WTC11 (cell line): ENCODE results near the gene FEM1A. TPM values are rescaled to one million over a fixed set of nuclear protein-coding genes. Genes with fewer than 3 reads are reported as not detected.

Source experiments
- ATAC-seq: fragments of 200-7000 bp; cut with Tn5 transposase; 2 replicates; pipeline ENCODE4 v1.10.0; 2021; ENCODE audit warnings: mild to moderate bottlenecking, moderate library complexity
- CTCF ChIA-PET: fragments of 300-600 bp; sonication (Branson Sonifier 250); formaldehyde crosslinking; loops from one replicate; lab custom pipeline; 2021; ENCODE audit warnings: antibody characterized with exemption; lab: Charles Lee
- POLR2A ChIA-PET: fragments of 350-600 bp; sonication (Branson Sonifier 250); formaldehyde crosslinking; loops from one replicate; lab custom pipeline; 2021; ENCODE audit warnings: antibody characterized with exemption; lab: Charles Lee
- DNase-seq: peaks from one replicate; pipeline ENCODE4 v3.0.0; 2021; ENCODE audit warnings: low spot score
- H3K27ac Mint-ChIP-seq: 2 replicates; pipeline ENCODE4 v1.8.0; 2021; ENCODE audit warnings: mixed read lengths
- H3K27me3 Mint-ChIP-seq: 2 replicates; pipeline ENCODE4 v1.8.0; 2021; ENCODE audit warnings: low read depth, mild to moderate bottlenecking, moderate library complexity, mixed read lengths
- H3K36me3 Mint-ChIP-seq: 2 replicates; pipeline ENCODE4 v1.8.0; 2021; ENCODE audit warnings: mixed read lengths
- H3K4me1 Mint-ChIP-seq: 2 replicates; pipeline ENCODE4 v1.8.0; 2022; ENCODE audit warnings: mixed read lengths
- H3K4me3 Mint-ChIP-seq: 2 replicates; pipeline ENCODE4 v1.8.0; 2021; ENCODE audit warnings: mild to moderate bottlenecking, moderate library complexity, mixed read lengths
- H3K9me3 Mint-ChIP-seq: 2 replicates; pipeline ENCODE4 v1.8.0; 2021; ENCODE audit warnings: mixed read lengths
- CREB1 ChIP-seq: sonication (generic); formaldehyde crosslinking; IDR thresholded peaks from 2 replicates; pipeline ENCODE4 v1.8.0; 2023; ENCODE audit warnings: mild to moderate bottlenecking, missing genetic modification reagents
- EMX1 ChIP-seq: fragments of 250-450 bp; sonication (Bioruptor Pico); IDR thresholded peaks from 2 replicates; pipeline ENCODE4 v1.8.0; 2021; ENCODE audit warnings: mild to moderate bottlenecking
- ERG ChIP-seq: fragments of 250-450 bp; sonication (Bioruptor Pico); IDR thresholded peaks from 2 replicates; pipeline ENCODE4 v1.8.0; 2021; ENCODE audit warnings: mild to moderate bottlenecking
- FOXK1 ChIP-seq: sonication (generic); formaldehyde crosslinking; IDR thresholded peaks from 2 replicates; pipeline ENCODE4 v1.8.0; 2022; ENCODE audit warnings: mild to moderate bottlenecking, moderate library complexity, missing genetic modification reagents
- MAX ChIP-seq: sonication (generic); formaldehyde crosslinking; IDR thresholded peaks from 2 replicates; pipeline ENCODE4 v1.8.0; 2022; ENCODE audit warnings: mild to moderate bottlenecking, missing genetic modification reagents
- PREB ChIP-seq: sonication (generic); formaldehyde crosslinking; IDR thresholded peaks from 2 replicates; pipeline ENCODE4 v1.8.1; 2022; ENCODE audit warnings: mild to moderate bottlenecking, missing genetic modification reagents, moderate library complexity, borderline replicate concordance
- PRRX2 ChIP-seq: fragments of 250-450 bp; sonication (Bioruptor Pico); IDR thresholded peaks from 2 replicates; pipeline ENCODE4 v1.8.0; 2021; ENCODE audit warnings: mild to moderate bottlenecking
- SOX15 ChIP-seq: fragments of 250-450 bp; sonication (Bioruptor Pico); IDR thresholded peaks from 2 replicates; pipeline ENCODE4 v1.9.0; 2021; ENCODE audit warnings: mild to moderate bottlenecking
- USF1 ChIP-seq: sonication (generic); formaldehyde crosslinking; IDR thresholded peaks from 2 replicates; pipeline ENCODE4 v1.8.0; 2022; ENCODE audit warnings: mild to moderate bottlenecking, missing genetic modification reagents
- ZBTB43 ChIP-seq: sonication (generic); formaldehyde crosslinking; IDR thresholded peaks from 2 replicates; pipeline ENCODE4 v1.8.1; 2023; ENCODE audit warnings: mild to moderate bottlenecking, missing genetic modification reagents
- ZMAT4 ChIP-seq: fragments of 250-450 bp; sonication (Bioruptor Pico); IDR thresholded peaks from 2 replicates; pipeline ENCODE4 v1.9.0; 2021; ENCODE audit warnings: mild to moderate bottlenecking
- ZNF121 ChIP-seq: sonication (generic); formaldehyde crosslinking; IDR thresholded peaks from 2 replicates; pipeline ENCODE4 v1.8.0; 2023; ENCODE audit warnings: missing genetic modification reagents
- ZNF219 ChIP-seq: sonication (generic); formaldehyde crosslinking; IDR thresholded peaks from 2 replicates; pipeline ENCODE4 v1.8.0; 2023; ENCODE audit warnings: missing genetic modification reagents, mild to moderate bottlenecking, borderline replicate concordance
- ZNF281 ChIP-seq: sonication (generic); formaldehyde crosslinking; IDR thresholded peaks from 2 replicates; pipeline ENCODE4 v1.8.0; 2023; ENCODE audit warnings: mild to moderate bottlenecking, missing genetic modification reagents
- ZNF396 ChIP-seq: fragments of 250-450 bp; sonication (Bioruptor Pico); IDR thresholded peaks from 2 replicates; pipeline ENCODE4 v1.8.0; 2021; ENCODE audit warnings: mild to moderate bottlenecking, moderate library complexity, borderline replicate concordance
- ZNF512 ChIP-seq: sonication (generic); formaldehyde crosslinking; IDR thresholded peaks from 2 replicates; pipeline ENCODE4 v1.8.1; 2022; ENCODE audit warnings: missing genetic modification reagents, borderline replicate concordance
- total RNA-seq: library from RNA; stranded (reverse); gene quantifications from 3 replicates; pipeline ENCODE4 v1.2.3, GENCODE V29; 2021

FEM1A gene
- total RNA-seq, 1 experiment from 2014 or later = 15.7 TPM

GRCh38 chr19:4758082-4758481, 33.5 kb upstream of the FEM1A start:
- TF ChIP-seq ZNF121 (CRISPR knock-in tag) (0 out of 2 replicates have a peak, but pooled peaks have one; percentile 38), CREB1 (CRISPR knock-in tag) (no peak), ZNF512 (no peak), ERG (no peak)
- Mint-ChIP-seq H3K9me3 (no peaks in the 10 kb centered on the region), H3K27me3 (peaks cover 25% of the 10 kb centered on the region), H3K36me3 (no peaks in the 10 kb centered on the region), H3K27ac (no peak overlapping the region), H3K4me3 (no peak overlapping the region), H3K4me1 (peaks cover 4% of the 10 kb centered on the region)
- ChIA-PET CTCF (no interaction called here), POLR2A (interaction anchor here (0.7 kb wide), 1 partner anchor 883 kb away, joined by 3 read pairs; no protein-coding TSS in a partner anchor)
- DNase-seq = no peak
- ATAC-seq = no peak

- Mint-ChIP-seq H3K4me1 (peaks cover 4% of the 10 kb centered on the region), H3K9me3 (no peaks in the 10 kb centered on the region), H3K4me3 (no peak overlapping the region), H3K36me3 (no peaks in the 10 kb centered on the region), H3K27ac (no peak overlapping the region), H3K27me3 (peaks cover 25% of the 10 kb centered on the region)
- ATAC-seq (no peak), DNase-seq (no peak)
- ChIA-PET CTCF (no interaction called here), POLR2A (no interaction called here)
- no peak for TF ChIP-seq PRRX2 (CRISPR knock-in tag)
- no peak for TF ChIP-seq ZNF281 (CRISPR knock-in tag)
- no peak for TF ChIP-seq EMX1 (CRISPR knock-in tag)
- TF ChIP-seq SOX15 = no peak
- no peak for TF ChIP-seq PREB (CRISPR knock-in tag)
- TF ChIP-seq ZNF219 = no peak
- no peak for TF ChIP-seq MAX (CRISPR knock-in tag)
- TF ChIP-seq ZMAT4 (CRISPR knock-in tag) = no peak
- TF ChIP-seq CREB1 (CRISPR knock-in tag) = no peak
- TF ChIP-seq USF1 (CRISPR knock-in tag) = no peak
- TF ChIP-seq ZNF396 = no peak
- TF ChIP-seq ZBTB43 (CRISPR knock-in tag) = no peak
- no peak for TF ChIP-seq FOXK1 (CRISPR knock-in tag)
Measured at GRCh38 chr19:4758659-4759058, 32.9 kb upstream of the FEM1A start.
